Smooth muscle cell of the umbilical artery (primary cell): Measurements from ENCODE around the gene ZIC2. TPM values are rescaled to one million over a fixed set of nuclear protein-coding genes. Genes with fewer than 3 reads are reported as not detected.

Experiments used
- total RNA-seq: library from RNA; depleted of rRNA; stranded (reverse); fragments of >200 nt; gene quantifications from 2 replicates; pipeline ENCODE4 v1.2.3, GENCODE V29; 2014

Gene ZIC2
- total RNA-seq: not detected in 2 replicates

DNA sequence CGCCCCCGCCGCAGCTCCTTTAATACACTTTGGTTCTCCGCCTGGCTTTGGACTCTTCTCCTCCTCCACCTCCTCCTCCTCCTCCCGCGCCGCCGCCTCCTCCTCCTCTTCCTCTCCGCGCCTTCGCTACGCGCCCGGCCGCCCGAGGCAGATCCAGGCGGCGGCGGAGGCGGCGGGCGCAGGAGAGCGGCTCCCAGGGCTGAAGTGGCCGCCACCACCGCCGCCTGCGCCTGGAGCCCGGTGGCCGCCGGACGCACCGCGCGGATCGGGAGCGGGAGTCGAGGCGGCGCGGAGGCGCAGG lies at the start of gene ZIC2:
Gene ZIC2 (plus strand): TSS at position 50 of the 301 bp plus-strand sequence. CDS start 281 bp downstream, outside the sequence.

GRCh38 chr13:99971576-99972189 lies 9.9 kb upstream of the ZIC2 start, which contains the start of gene ZIC5:
Gene ZIC5, minus strand, starts transcription at chr13:99971767. Its CDS starts 164 bp downstream, at chr13:99971603.

Other genes with a start within 250 kb of the ZIC2 start
- gene ZIC5, start 10.0 kb upstream of the ZIC2 start, total RNA-seq: not detected in 2 replicates
- 33.9 and 41.0 TPM in 2 replicates for gene PCCA, start 107.3 kb downstream of the ZIC2 start, total RNA-seq